ENCODE results near the gene CCDC57.

The CCDC57 gene

GRCh38 chr17:82188001-82188961, 24.4 kb downstream of the CCDC57 start:
- Histone ChIP-seq H3K27me3 (replicated peaks) (no peaks in the 10 kb centered on the region), H3K36me3 (replicated peaks) (peaks cover 25% of the 10 kb centered on the region), H3K27ac (no peak overlapping the region), H3K4me3 (ENCODE audit: low read depth, low read length) (no peak overlapping the region)
- DNase-seq = no peak
- TF ChIP-seq, protein P1, sequence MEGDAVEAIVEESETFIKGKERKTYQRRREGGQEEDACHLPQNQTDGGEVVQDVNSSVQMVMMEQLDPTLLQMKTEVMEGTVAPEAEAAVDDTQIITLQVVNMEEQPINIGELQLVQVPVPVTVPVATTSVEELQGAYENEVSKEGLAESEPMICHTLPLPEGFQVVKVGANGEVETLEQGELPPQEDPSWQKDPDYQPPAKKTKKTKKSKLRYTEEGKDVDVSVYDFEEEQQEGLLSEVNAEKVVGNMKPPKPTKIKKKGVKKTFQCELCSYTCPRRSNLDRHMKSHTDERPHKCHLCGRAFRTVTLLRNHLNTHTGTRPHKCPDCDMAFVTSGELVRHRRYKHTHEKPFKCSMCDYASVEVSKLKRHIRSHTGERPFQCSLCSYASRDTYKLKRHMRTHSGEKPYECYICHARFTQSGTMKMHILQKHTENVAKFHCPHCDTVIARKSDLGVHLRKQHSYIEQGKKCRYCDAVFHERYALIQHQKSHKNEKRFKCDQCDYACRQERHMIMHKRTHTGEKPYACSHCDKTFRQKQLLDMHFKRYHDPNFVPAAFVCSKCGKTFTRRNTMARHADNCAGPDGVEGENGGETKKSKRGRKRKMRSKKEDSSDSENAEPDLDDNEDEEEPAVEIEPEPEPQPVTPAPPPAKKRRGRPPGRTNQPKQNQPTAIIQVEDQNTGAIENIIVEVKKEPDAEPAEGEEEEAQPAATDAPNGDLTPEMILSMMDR (IDR thresholded peaks at IDR 0.05; ENCODE audit: low read depth, low read length, missing control alignments) = no peak
- in situ Hi-C loops (cut with HindIII; ENCODE audit: low pct_ligation_motif_present, low sequenced_read_pairs) = no loop called here

DNA sequence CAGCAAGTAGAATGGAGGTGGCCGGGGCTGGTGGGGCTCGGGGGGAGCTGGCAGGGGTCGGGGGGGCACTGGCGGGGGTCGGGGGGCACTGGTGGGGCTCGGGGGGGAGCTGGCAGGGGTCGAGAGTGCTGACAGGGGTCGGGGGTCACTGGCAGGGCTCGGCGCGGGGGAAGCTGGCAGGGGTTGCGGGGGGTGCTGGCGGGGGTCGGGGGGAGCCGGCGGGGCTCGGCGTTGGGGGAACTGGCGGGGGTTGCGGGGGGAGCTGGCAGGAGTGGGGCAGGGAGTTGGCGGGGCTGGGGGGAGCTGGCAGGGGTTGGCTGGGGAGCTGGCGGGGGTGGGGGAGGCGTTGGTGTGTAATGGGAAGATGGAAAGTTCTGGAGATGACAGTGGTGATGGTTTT, 25.1 kb downstream of the CCDC57 start:
- Histone ChIP-seq H3K27ac (no peak overlapping the region), H3K27me3 (replicated peaks) (no peaks in the 10 kb centered on the region), H3K4me3 (ENCODE audit: low read depth, low read length) (no peak overlapping the region), H3K36me3 (replicated peaks) (peaks cover 24% of the 10 kb centered on the region)
- TF ChIP-seq, protein P1 (IDR thresholded peaks at IDR 0.05; ENCODE audit: low read depth, low read length, missing control alignments) = no peak
- no peak for DNase-seq
- in situ Hi-C loops (cut with HindIII; ENCODE audit: low pct_ligation_motif_present, low sequenced_read_pairs) = no loop called here

- Histone ChIP-seq H3K27ac (no peak overlapping the region), H3K36me3 (replicated peaks) (peaks cover 27% of the 10 kb centered on the region), H3K4me3 (ENCODE audit: low read depth, low read length) (no peak overlapping the region), H3K27me3 (replicated peaks) (no peaks in the 10 kb centered on the region)
- TF ChIP-seq, protein P1 (IDR thresholded peaks at IDR 0.05; ENCODE audit: low read depth, low read length, missing control alignments) = no peak
- DNase-seq = no peak
- in situ Hi-C loops (cut with HindIII; ENCODE audit: low pct_ligation_motif_present, low sequenced_read_pairs) = no loop called here
Observed at GRCh38 chr17:82186221-82186620, 26.4 kb downstream of the CCDC57 start.

DNA sequence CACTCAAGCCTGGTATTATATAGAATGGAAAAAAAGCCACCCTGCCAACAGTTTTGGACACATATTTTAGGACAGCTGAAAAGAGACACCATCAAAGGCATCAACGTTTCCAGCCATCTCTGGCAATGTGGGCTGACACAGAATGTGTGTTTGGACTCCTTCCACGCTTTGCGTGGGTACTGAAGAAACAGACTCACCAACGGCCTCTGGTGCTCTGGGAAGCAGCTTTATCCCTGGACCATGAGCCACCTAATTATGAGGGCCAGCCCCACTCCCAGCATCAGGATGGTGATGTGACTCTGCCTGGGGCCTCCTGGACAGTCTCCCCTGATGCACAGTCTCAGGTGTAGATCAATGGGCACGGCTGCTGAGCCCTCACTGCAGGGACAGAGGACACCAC, 27.9 kb downstream of the CCDC57 start:
- in situ Hi-C loops (cut with HindIII; ENCODE audit: low pct_ligation_motif_present, low sequenced_read_pairs) = no loop called here

GRCh38 chr17:82180776-82181528, 31.7 kb downstream of the CCDC57 start:
- TF ChIP-seq, protein P1 (IDR thresholded peaks at IDR 0.05; ENCODE audit: low read depth, low read length, missing control alignments) = no peak
- peaks cover 33% of the 10 kb centered on the region for H3K36me3 ChIP-seq (replicated peaks)
- no peak overlapping the region for H3K27ac ChIP-seq
- in situ Hi-C loops (cut with HindIII; ENCODE audit: low pct_ligation_motif_present, low sequenced_read_pairs) = no loop called here
- no peak overlapping the region for H3K4me3 ChIP-seq (ENCODE audit: low read depth, low read length)
- no peak for DNase-seq
- H3K27me3 ChIP-seq (replicated peaks) = no peaks in the 10 kb centered on the region

More for the DNA sequence above, 27.9 kb downstream of the CCDC57 start:
- TF ChIP-seq, protein P1 (IDR thresholded peaks at IDR 0.05; ENCODE audit: low read depth, low read length, missing control alignments) = no peak
- H3K27ac ChIP-seq = no peak overlapping the region
- no peaks in the 10 kb centered on the region for H3K27me3 ChIP-seq (replicated peaks)
- peaks cover 33% of the 10 kb centered on the region for H3K36me3 ChIP-seq (replicated peaks)
- no peak overlapping the region for H3K4me3 ChIP-seq (ENCODE audit: low read depth, low read length)
- no peak for DNase-seq
